LNCAP (cell line): Measurements from ENCODE around the gene POMP.

Source experiments
- CTCF ChIP-seq: fragments of 450-650 bp; IDR thresholded peaks from 2 replicates; pipeline ENCODE4 v1.5.1; 2017; ENCODE audit warnings: mild to moderate bottlenecking

Gene POMP

DNA sequence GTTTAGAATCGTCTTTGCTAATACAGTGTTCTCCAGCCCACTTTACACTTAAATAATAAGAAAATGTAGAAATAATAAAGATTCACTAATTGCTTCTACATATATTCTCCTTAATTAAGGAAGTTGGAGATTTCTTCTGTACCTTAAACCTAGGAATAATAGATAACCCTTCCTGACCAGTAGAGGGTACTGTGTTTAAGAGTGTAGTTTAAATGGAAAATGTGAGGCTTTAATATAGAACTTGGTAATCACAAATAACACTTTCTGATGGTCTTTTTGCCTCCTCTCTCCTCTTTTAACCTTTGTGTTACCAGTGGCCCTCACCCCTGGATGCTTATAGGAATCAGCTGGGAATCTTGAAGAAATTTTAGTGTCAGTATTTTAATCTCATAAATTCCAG, 20.7 kb downstream of the POMP start:
- peak; percentile 46 for TF ChIP-seq CTCF

DNA sequence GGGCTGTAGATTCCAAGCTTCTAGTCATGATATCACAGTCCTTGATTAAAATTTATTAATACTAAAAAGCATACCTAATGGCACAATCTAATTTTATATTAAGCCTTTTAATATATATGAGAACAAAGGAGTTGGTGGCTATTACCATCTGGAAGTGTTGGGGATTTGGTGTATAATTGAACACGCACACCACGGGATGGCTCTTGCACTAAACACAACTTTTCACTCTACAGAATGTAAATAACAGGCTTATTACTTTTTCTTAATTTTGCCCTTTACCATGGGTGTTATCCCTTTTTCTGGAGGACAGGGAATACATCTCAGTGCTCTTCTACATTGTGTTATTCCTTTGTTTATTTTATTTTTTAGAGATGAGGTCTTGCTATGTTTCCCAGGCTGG, 21.6 kb downstream of the POMP start:
- no peak for TF ChIP-seq CTCF

- no peak for TF ChIP-seq CTCF
Observed at GRCh38 chr13:28684257-28684656, 25.3 kb downstream of the POMP start.

- TF ChIP-seq CTCF = no peak
Observed at GRCh38 chr13:28685114-28685513, 26.2 kb downstream of the POMP start.

DNA sequence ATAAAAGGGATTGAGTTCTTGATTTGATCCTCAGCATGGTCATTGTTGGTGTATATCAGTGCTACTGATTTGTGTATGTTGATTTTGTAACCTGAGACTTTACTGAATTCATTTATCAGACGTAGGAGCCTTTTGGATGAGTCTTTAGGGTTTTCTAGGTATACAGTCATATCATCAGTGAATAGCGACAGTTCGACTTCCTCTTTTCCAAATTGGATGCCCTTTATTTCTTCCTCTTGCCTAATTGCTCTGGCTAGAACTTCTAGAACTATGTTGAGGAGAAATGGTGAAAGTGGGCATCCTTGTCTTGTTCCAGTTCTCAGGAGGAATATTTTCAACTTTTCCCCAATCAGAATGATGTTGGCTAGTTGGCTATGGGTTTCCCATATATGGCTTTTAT, 27.0 kb downstream of the POMP start:
- TF ChIP-seq CTCF = no peak

DNA sequence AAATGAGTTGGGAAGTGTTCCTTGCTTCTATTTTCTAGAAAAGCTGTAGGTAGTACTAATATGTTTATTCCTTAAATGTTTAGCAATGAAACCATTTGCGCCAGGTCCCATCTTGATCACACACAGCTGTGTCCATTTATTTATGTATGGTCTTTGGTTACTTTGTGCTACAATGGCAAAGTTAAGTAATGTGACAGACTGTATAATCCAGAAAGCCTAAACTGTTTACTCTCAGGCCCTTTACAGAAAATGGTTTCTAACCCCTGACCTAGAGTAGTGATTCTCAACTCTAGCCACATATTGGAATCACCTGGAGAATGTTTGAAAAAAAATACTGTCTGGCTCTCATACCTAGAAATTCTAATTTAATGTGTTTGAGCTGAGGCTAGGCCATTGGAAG, 38.5 kb downstream of the POMP start:
- TF ChIP-seq CTCF = no peak

DNA sequence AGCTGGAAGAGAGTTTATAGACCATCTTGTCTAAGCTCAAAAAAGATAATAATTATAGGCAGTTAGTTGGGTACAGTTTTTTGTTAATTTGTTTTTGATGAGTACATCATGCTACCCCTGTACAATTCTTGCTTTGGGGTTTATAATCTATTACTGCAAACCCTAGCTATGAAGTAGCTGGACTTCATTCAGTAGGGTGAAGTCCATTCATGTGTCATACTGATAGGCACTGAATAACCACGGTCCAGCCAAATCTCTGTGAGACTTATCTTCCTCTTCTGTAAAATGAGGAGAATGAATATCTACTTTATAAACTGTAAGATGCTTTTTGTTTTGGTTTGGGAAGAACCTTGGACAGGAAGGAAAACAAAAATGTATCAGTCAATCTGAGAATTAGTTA, 40.3 kb downstream of the POMP start:
- TF ChIP-seq CTCF = no peak

- no peak for TF ChIP-seq CTCF
Observed at GRCh38 chr13:28704282-28704681, 45.4 kb downstream of the POMP start.
